Hippocampal formation (tissue), 2 donors: ENCODE results near the gene OPCML.

ENCODE experiments used
- DNase-seq, 2 donors: peaks; one replicate each; lab custom pipeline; 2025; lab: John Stamatoyannopoulos, UW

The OPCML gene

DNA sequence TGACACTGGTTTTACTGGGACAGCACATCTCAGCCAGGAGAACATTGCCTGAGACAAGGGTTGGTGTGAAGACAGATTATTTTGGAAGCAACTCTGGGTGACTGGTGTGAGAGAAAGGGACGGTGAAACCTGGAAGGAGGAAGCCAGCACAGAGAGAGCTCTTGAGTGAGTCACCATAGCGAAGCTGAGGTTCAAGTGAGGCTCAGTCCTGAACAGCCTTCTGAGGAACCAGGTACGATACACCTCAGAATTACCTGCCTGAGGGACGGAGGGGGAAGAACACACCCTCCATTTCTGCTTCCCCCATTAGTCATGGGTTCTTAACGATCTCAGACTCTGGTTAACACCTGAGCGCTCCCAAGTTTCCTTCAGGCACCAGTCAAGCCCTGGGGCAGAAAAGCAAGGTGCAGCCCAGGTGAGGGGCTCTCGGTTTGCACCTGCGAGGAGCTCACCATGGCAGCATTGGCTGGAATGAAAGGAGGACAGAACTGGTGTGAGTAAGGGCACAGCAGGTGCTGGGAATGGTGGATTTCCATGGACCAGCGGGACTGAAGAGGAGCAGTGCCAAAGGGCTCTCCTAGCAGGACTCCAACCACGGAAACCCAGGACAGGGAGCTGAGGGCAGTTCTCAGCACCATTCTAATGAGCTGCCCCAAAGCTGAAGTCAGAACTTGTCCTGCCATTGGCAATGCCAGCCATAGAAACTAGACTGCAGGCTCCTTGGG is 459.3 kb downstream of the OPCML start:
- DNase-seq, result no peak

DNA sequence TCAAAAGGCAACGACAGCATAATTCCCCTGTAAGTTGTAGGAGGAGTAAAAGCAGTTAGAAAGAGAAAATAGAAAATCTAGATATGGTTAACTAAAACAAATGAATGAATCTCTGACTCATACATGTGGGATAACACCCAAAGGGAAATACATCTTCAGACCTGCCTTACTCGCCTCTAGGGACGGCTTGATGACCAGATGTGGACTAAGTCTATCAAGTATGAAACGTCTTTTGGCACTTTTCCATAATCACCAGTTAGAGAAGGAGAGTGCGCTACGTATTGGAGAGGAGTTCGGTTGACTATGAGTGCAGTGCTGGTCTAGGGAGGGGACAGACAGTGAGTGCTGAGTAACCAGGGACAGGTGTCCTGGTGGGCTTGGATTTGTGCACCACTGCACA is 459.9 kb downstream of the OPCML start:
- DNase-seq, result no peak

DNA sequence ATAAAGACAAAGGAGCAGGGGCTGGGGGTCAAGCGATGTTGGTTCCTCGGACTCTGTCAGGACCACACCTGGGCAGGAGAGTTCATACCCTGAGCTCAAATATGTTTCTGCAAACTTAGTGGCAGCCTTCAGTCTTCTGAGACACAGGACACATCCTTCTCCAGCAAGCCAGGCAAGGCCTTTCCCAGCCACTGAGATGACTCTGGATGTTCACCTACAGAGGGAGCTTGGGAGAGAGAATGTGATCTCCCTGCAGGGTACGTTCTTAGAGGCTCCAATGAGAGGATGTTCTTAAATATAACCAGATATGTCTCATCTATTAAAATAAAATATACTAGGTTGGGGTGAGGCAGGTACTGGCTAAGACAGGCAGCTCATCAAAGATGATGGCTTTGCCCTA is 461.5 kb downstream of the OPCML start:
- DNase-seq, result no peak

DNA sequence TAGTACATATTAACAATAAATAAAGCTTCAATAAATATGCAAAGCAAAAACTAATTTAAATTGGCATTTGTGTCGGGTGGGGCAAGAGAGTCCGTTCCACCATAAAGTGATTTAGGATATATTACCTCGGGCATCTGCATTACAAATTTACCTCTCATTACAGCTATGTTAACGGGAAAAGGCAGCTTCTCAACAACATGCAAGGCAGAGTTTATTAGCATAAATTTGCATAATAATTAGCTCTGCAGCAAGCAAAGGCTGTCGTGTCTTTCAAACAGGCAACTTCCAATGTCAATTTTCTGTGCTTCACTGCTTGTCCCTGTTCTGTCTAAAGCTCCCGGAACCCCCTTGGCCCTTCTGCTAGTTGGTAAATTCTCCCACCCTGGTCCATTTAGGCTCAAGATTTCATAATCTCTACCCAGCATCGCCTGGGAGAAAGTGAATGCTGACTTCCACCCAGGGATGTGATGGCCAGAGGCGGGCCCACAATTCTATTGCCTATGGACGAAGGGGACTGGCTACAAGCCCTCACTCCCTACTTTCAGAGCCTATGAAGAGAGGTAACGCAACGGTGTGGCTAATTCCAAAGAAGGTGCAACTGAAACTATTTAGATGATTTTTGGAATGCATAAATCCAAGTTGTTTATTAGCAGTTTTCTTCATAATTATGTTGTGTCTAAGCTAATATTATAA is 462.1 kb downstream of the OPCML start:
- DNase-seq, result no peak

DNA sequence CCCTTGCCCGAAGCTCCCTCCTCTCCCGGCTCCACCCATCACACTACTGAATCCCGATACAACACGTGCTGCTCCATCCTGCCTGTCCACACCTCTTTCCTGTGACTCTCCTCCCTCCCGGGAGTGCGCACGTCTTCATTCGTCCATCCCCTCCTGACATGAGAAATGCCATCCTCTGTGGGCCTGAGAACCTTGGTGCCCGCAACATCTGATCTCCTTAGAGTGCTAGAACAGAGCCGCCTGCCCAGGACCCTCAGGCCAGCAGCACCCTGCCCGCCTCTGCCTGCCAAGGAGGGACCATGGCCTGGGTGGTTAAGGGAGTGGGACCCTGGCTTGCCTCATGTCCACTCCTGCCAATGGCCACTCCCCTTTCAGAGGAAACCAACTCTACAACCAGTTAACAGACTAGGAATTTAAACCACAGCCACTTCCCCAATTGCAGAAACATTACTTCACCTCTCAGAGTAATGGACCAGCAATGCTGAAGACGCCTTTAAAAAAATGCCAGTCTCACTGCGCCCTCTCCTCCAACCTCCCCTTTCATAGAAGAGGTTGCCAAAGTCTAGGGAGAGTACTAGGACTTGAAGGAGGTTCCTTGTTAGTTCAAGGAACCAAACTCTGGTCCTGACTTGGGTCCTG is 466.3 kb downstream of the OPCML start:
- DNase-seq, result no peak

DNA sequence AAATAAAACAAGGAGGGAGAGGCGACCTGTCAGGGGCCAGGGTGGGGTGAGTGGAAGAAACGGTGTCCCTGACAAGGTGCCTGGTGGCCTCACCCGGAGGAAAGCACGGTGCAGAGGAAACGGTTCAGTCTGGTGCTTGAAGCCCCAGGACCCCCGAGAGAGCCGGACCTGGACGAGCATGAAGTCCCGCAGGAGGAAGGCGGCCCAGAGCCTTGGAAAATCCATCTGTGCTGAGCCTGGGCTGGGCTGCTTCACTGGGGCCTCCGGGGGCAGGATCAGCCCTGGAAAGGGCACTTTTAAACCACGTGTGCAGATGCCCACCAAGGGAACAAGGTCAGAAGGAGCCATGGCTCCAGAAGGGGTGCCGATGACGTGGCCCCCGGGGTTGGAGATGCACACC is 467.3 kb downstream of the OPCML start:
- DNase-seq, result no peak

DNA sequence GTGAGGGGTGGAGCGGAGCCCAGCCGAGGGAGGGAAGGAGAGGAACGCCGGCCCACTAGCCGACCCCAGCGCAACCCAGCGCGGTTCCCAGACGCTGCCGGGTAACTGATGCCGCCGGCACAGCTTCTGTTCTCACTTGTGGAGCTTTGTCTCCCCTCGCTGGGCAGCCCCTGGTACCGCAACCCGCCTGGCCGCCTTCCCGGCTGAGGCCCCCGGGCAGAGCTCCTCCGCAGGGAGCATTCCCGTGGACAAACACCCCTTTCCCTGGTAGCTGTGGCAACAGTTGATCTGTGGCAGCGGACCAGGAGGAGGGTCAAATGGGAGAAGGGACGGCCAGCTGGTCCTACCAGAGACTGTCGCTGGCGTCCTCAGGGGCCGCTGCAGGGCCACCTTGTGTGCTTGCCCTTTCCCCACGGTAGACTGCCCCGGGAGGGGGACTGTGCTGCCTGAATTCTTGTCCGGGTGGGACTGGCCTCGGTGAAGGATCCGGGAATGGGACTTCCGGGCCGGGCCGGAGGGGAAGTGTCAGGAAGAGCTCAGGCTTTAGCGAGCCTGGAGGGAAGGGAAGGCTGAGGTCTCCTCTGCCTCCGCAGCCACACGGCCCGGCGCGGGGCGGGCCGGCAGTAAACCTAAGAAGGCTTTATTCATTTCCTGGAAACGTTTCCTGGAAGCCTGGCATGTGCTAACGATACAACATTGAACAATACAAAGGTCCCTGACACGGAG is 468.0 kb downstream of the OPCML start:
- DNase-seq, result peak; percentile 65 to 73

DNA sequence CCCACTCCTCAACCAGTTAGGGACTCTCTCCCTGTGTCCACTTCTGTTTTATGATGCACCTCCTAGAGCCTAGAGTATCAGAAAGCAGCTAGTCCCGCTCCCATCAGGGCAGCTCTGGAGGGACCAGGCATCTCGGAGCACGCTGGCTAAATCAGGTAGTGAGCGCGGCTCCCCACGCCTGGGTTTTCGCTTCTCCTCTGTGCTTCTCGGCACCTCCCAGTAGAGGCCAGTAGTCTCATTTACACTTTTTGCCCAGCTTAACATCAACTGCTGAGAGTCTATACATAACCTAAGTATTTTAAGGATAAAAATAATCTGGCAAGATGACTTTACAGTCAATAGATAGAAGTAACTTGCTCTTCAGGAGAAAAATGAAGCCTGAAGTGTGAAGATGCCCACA is 473.8 kb downstream of the OPCML start:
- no peak for DNase-seq

DNA sequence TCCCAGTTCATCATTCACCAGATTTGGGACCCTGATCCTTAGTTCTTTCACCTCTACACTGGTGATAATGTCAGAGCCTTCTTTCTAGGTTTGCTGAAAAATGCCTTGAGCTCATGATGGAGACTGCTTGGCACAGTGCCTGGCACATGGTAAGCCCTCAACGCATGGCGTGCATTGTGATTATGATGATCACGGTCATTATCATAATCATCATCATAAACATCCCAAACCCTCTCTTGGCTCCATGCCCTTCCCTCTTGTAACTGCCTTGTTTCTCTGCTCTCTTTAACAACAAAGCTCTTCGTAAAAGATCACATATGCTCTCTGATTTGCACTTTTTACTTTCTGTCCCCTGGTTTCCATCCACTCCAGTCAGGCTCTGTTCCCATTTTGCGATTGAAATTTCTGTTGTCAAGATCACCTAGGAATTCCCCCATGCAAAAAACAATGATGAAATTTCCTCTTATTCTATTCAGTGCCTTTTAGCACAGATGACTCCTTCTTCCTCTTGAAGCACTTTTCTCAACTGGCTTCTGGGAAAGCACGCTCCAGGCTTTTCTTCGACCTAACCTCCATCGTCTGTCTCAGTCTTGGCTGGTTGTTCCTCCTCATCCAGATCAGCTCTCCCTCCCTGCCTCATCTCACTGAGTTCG is 479.1 kb downstream of the OPCML start:
- DNase-seq, result no peak

DNA sequence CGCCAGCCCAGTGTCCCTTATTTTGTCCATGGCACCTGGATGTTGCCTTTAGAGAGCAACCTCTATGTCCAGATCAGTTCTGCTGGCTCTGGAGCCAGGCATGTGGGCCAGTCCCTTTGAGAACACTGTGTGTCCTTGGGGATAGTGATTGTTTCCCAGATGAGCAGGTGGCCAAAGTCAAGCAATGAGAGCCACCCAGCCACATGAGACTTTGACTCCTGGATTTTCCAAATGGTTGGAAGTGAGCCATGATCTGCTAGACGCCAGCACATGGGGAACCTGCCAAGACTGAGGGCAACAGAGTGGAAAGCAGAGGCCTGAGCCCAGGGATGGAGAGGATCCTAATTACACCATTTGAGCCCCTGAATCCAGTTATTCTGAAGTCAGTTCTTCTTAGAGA is 479.8 kb downstream of the OPCML start:
- DNase-seq, result no peak

DNA sequence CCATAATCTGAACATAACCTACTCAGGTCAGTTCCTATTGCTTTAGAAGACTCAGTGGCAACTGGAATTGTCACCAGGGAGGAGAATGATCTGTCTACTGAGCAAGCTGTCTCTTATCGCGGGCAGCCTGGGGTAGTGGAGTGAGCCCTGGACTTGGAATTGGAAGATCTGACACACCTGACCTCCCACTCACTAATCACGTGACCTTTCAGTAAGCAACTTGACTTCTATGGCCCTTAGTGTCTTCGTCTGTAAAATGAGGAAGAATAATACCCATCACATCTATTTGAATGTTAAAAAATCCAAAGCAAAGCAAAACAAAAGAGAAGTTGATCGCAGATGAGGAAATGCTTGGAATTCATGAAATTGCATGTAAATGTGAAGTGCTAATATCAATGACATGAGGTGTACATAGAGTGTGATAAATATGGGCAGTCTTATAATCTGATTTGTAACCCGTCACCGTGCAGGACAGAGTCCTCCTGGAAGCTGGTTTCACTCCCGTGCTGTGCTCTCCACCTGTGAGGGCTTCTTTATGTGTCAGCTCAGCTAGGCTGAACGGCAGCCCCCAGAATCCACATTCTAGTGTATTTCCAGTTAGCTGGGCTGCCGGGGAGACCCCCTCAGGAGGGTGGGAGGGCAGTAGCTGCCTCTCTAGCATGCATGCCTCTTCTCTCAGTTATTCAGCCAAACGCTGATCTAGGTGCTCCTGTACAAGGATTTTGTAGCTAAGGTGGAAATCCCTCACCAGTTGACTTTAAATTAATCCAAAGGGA is 482.9 kb downstream of the OPCML start:
- no peak for DNase-seq

DNA sequence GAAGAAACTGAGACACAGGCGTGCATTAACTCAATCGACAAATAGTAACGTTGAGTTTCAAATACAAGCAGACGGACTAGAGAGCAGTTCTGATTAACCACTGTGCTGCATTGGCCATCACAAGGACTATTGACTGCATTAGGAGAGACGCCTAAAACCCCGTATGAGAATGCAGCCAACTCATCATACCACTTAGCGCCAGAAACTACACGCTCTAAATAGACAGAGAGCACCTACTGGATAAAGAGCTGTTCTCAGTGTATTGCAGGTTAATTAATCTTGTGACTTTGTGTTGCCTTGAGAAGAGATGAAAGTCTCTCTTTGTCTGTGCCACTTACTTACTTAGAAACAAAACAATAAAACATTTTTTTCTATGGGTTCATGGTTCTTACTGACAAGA is 484.0 kb downstream of the OPCML start:
- no peak for DNase-seq

DNA sequence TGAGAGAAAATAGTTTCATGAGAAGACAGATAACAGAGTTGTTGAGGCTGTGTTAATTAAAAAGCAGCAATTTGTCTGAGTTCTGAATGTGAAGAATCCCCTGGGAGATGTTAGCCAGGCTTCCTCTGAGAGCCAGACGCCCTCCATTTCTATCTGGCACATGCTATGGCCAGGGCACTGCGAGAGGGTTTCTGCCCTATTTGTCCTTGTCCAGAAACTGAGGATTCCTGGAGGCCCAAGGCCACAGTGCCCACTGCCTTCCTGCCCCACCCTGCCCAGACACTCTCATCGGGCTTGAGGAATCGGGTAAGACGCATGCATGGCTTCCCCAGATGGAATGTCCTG is 484.6 kb downstream of the OPCML start:
- no peak for DNase-seq

DNA sequence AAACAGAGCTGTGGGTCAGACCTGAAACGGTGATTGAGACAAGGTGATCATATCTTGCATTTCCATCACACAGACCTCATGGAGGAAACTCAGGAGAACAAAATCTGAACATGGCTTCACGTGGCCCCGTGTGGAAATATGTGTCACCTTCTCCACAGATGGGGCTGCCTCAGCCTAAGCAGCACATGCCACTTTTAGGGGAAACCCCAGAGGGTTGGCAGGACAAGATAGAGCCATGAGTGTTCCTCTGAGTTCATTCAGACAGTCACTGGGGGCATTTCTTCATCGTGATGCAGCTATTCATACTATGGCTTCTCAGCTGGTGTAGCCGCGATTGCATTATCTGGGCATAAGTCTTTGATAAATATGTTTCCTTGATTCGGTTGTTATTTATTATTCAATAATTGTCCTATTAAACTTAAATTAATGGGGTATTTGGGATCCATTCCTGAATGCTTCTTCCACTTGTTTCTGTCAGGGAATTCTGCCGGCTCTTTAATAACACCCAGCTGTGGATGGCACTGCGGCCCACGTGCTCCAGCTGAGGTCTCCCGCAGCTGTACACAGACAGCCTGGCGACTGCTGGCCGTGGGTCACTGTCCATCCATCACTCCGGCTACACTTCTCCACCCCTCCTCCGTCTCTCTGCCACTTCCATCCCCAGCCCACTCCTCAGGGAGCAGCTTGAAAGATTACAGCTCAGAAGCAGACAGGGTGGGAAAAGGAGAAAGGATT is 485.1 kb downstream of the OPCML start:
- DNase-seq, result no peak

DNA sequence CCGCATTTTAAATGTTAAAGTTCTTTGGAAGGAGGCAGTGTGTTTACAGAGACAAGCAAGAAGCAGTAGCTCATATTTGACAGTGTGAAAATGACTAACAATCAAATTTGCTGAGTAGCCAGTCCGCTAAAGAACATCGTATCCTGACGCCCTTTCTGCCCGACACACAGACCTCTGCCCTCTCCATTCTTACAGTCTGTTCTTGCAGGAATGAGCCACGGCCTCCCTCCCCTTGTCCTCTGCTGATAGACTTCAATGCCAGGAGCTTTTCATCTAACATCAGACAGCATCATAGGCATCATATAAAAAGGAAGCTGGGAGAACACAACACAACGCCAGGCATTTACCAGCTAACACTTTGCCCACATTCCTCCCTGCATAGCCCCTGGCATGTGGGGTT is 486.0 kb downstream of the OPCML start:
- no peak for DNase-seq

DNA sequence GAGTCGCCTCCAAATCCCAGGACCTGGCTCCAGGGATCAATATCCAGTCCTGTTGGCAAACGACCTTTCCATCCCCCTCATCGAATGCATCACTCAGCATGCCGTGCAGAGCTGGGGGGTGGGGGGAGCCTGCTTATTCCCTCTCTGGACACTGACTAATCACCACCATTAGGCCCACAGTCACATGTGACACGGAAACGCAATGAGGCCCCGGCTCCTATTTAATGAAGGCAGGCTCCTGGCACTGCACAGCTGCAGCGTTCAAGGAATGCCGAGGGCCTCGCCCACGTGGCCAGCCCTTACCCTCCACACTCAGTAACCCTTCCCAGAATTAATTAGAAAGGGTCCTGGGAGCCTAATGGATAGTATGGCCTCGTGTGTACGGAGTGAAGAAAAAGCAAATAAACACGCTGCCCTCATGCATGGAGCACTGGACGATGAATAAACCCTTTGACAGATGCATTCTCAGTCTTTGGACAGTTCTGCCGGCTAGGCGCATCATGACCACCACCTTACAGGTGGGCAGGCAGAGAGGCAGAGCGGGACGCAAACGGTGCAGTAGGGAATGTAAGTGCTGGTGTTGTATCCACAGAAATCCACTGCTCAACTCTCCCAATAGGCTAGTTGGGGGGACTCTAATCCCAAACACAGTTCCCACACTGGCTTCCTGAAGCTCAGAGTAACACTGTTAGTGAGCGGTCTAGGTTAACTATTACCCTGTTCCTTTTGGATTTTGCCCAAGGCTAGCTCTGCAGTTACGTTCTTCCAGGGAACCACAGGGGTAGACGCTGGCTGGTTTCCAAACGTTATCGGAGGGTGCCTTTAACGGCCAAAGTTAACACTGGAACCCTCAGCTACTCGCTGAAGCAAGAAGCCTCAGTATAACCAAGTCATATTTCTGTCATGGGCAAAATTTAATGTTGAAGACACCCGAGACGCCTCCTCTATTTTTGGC is 490.1 kb downstream of the OPCML start:
- no peak for DNase-seq

DNA sequence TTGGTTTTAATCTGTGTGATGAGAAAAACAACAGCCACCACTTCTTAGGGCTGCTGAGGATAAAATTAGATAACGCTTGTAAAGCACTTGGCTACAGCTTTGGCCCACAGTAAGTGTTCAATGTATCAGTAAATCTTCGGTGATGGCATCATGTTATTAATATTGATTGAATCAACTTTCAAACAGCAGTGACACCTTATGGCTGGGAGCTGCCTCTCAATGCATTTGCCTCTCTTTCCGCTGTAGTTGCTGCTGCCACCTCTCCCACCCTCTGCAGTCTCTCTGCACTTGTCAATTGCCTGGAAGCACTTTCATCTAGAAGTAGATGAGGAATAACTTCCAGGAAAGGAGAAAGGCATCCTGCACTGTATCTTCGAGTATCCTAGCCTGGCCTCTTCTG is 491.1 kb downstream of the OPCML start:
- no peak for DNase-seq

DNA sequence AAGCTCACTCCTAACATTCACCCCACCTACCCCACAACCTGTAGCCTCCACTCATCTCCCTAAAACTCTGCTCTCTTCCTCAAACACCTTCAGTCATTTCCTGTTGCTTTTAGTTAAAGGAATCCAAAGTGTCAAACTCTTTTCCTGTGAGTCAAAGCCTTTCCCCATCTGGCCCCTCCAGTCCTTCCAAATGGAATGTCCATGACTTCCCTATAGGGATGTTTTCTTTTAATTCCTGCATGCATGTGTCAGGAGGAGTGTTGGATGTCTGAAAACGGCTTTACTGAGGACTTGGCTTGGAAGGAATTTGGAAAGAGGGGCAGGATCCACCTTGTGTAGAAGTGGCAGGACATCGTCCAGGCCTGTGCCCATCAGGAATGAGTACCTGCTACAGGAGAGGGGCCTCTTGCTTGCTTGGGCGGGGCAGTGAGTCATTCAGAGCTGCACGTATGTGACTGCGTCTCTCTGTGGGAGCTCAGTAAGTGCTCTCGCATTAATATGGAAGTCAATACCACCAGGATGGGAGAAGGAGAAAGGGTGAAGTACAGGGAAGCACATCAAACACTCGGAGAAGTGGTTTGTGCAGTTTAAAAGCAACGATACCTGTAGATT is 491.9 kb downstream of the OPCML start:
- no peak for DNase-seq

DNA sequence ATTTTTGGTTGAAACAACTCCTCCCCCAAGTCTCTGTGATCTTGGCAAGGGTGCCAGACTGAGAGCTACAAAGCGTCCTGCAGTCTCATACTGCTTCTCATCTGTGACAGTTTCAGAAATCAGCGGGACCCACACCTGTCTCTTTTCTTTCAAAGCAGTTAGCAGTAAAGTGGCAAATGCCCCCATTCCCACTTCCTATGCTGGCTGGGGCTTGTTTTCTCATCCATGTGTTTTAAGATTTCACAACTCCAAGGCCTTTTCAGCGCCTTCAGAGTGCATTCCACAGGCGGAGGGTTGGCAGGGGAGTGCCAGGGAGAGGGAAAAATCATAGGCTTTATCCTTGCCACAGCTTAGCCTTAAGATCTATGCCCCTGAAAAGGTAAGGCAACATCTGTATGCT is 493.5 kb downstream of the OPCML start:
- DNase-seq, result no peak
